ENCODE results near the gene AIRE.
"Not testable (repeated sequence)": the region's sequence is repeated elsewhere in the genome, so short reads cannot be mapped to it uniquely, and the experiment has no call there.

AIRE gene

GRCh38 chr21:44337941-44338895, 52.5 kb downstream of the AIRE start:
- Histone ChIP-seq H2AFZ (ENCODE audit: low read depth, low read length, severe bottlenecking) (no peak overlapping the region), H3K9ac (ENCODE audit: low read length) (no peak overlapping the region), H3K36me3 (ENCODE audit: low read length) (no peaks in the 10 kb centered on the region), H3K9me3 (ENCODE audit: insufficient read depth, low read length) (no peaks in the 10 kb centered on the region), H3K27me3 (ENCODE audit: low read length) (no peaks in the 10 kb centered on the region), H3K9me2 (replicated peaks; ENCODE audit: insufficient read depth, low read length) (no peaks in the 10 kb centered on the region), H3K27ac (ENCODE audit: low read depth, low read length) (peak overlapping the region; percentile 31; the same call in 1 of the 2 replicates), H3K4me3 (ENCODE audit: insufficient read depth, low read length, poor library complexity, severe bottlenecking) (no peak overlapping the region), H3F3A (ENCODE audit: insufficient read depth) (peaks cover 16% of the 10 kb centered on the region), H4K20me1 (ENCODE audit: low read depth, low read length) (no peaks in the 10 kb centered on the region), H3K4me2 (ENCODE audit: low read depth, low read length, poor library complexity, severe bottlenecking) (peak overlapping the region; percentile 18), H3K79me2 (ENCODE audit: insufficient read depth, low read length) (no peaks in the 10 kb centered on the region)
- no peak for TF ChIP-seq CTCF (IDR thresholded peaks at IDR 0.05; ENCODE audit: insufficient read depth, low read length, poor library complexity, severe bottlenecking)

GRCh38 chr21:44338971-44339910, 53.6 kb downstream of the AIRE start, which contains the start of gene CFAP410:
Gene CFAP410 (minus strand): TSS chr21:44339390. CDS start chr21:44339194, 196 bp downstream.
- H3K4me2 ChIP-seq (ENCODE audit: low read depth, low read length, poor library complexity, severe bottlenecking) = peak within 1 kb of the TSS; percentile 89
- H3K4me3 ChIP-seq (ENCODE audit: insufficient read depth, low read length, poor library complexity, severe bottlenecking) = peak within 1 kb of the TSS; percentile 63
- peak within 1 kb of the TSS; percentile 89 for H3K27ac ChIP-seq (ENCODE audit: low read depth, low read length)
- H3K9ac ChIP-seq (ENCODE audit: low read length) = peak within 1 kb of the TSS; percentile 78
- no peaks in the 10 kb centered on the region for H3K9me2 ChIP-seq (replicated peaks; ENCODE audit: insufficient read depth, low read length)
- H3K9me3 ChIP-seq (ENCODE audit: insufficient read depth, low read length) = no peaks in the 10 kb centered on the region
- no peaks in the 10 kb centered on the region for H3K79me2 ChIP-seq (ENCODE audit: insufficient read depth, low read length)
- no peak for TF ChIP-seq EZH2phosphoT487 (conservative IDR thresholded peaks at IDR 0.05; ENCODE audit: low read length)
- no peak for TF ChIP-seq CTCF (IDR thresholded peaks at IDR 0.05; ENCODE audit: insufficient read depth, low read length, poor library complexity, severe bottlenecking)
- peaks cover 16% of the 10 kb centered on the region for H3F3A ChIP-seq (ENCODE audit: insufficient read depth)
- H3K27me3 ChIP-seq (ENCODE audit: low read length) = no peaks in the 10 kb centered on the region
- H3K36me3 ChIP-seq (ENCODE audit: low read length) = no peaks in the 10 kb centered on the region
- peak within 1 kb of the TSS; percentile 65 for H2AFZ ChIP-seq (ENCODE audit: low read depth, low read length, severe bottlenecking)
- H4K20me1 ChIP-seq (ENCODE audit: low read depth, low read length) = no peaks in the 10 kb centered on the region

GRCh38 chr21:44341726-44342458, 56.2 kb downstream of the AIRE start:
- not testable (repeated sequence) for H3K9me3 ChIP-seq (ENCODE audit: insufficient read depth, low read length); H3K27ac ChIP-seq (ENCODE audit: low read depth, low read length); H4K20me1 ChIP-seq (ENCODE audit: low read depth, low read length); H2AFZ ChIP-seq (ENCODE audit: low read depth, low read length, severe bottlenecking); H3K9ac ChIP-seq (ENCODE audit: low read length); H3K79me2 ChIP-seq (ENCODE audit: insufficient read depth, low read length); H3K27me3 ChIP-seq (ENCODE audit: low read length); H3K4me3 ChIP-seq (ENCODE audit: insufficient read depth, low read length, poor library complexity, severe bottlenecking); H3K36me3 ChIP-seq (ENCODE audit: low read length); H3K4me2 ChIP-seq (ENCODE audit: low read depth, low read length, poor library complexity, severe bottlenecking); H3K9me2 ChIP-seq (replicated peaks; ENCODE audit: insufficient read depth, low read length)
- peaks cover 16% of the 10 kb centered on the region for H3F3A ChIP-seq (ENCODE audit: insufficient read depth)

GRCh38 chr21:44342981-44343380, 57.3 kb downstream of the AIRE start:
- H3K4me3 ChIP-seq (ENCODE audit: insufficient read depth, low read length, poor library complexity, severe bottlenecking); H3K9me2 ChIP-seq (replicated peaks; ENCODE audit: insufficient read depth, low read length); H2AFZ ChIP-seq (ENCODE audit: low read depth, low read length, severe bottlenecking); H3K9ac ChIP-seq (ENCODE audit: low read length); H3K79me2 ChIP-seq (ENCODE audit: insufficient read depth, low read length); H3K36me3 ChIP-seq (ENCODE audit: low read length); H3K4me2 ChIP-seq (ENCODE audit: low read depth, low read length, poor library complexity, severe bottlenecking); H3K27me3 ChIP-seq (ENCODE audit: low read length); H3K9me3 ChIP-seq (ENCODE audit: insufficient read depth, low read length); H4K20me1 ChIP-seq (ENCODE audit: low read depth, low read length); H3K27ac ChIP-seq (ENCODE audit: low read depth, low read length): not testable (repeated sequence)
- H3F3A ChIP-seq (ENCODE audit: insufficient read depth) = peaks cover 10% of the 10 kb centered on the region

Data from SU-DHL-6 (cell line).